ENCODE data around the gene TSSK1B.
A peak's percentile ranks its signal among the peaks of the same experiment; 100 is the strongest.
"Not testable (repeated sequence)": the region's sequence is repeated elsewhere in the genome, so short reads cannot be mapped to it uniquely, and the experiment has no call there.

TSSK1B gene

DNA sequence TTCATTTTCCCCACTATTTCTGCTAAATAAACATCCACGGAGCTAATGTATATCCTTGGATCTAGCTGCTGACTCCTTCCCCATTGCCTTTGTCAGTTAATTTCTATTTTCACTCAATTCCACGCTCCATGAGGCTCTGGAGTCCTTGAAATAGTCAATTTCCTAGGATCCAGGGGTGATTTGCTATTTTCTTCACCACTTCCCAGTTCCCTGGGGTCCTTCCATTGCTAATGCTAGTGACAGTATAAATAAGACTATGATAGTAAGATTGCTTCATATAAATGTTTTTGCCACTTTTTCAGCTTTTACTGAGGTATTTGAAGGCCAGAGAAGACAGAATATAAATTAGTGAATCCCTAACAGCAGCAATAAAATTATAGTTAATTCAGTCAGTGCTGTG is 13.1 kb downstream of the TSSK1B start:
- no peak for DNase-seq (ENCODE audit: low read depth)
- TF ChIP-seq, protein P1, sequence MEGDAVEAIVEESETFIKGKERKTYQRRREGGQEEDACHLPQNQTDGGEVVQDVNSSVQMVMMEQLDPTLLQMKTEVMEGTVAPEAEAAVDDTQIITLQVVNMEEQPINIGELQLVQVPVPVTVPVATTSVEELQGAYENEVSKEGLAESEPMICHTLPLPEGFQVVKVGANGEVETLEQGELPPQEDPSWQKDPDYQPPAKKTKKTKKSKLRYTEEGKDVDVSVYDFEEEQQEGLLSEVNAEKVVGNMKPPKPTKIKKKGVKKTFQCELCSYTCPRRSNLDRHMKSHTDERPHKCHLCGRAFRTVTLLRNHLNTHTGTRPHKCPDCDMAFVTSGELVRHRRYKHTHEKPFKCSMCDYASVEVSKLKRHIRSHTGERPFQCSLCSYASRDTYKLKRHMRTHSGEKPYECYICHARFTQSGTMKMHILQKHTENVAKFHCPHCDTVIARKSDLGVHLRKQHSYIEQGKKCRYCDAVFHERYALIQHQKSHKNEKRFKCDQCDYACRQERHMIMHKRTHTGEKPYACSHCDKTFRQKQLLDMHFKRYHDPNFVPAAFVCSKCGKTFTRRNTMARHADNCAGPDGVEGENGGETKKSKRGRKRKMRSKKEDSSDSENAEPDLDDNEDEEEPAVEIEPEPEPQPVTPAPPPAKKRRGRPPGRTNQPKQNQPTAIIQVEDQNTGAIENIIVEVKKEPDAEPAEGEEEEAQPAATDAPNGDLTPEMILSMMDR (IDR thresholded peaks at IDR 0.05; ENCODE audit: low read depth, low read length, missing control alignments) = no peak
- in situ Hi-C loops (cut with HindIII; ENCODE audit: low sequenced_read_pairs) = no loop called here
- H3K4me3 ChIP-seq (ENCODE audit: low read depth, low read length) = no peak overlapping the region

DNA sequence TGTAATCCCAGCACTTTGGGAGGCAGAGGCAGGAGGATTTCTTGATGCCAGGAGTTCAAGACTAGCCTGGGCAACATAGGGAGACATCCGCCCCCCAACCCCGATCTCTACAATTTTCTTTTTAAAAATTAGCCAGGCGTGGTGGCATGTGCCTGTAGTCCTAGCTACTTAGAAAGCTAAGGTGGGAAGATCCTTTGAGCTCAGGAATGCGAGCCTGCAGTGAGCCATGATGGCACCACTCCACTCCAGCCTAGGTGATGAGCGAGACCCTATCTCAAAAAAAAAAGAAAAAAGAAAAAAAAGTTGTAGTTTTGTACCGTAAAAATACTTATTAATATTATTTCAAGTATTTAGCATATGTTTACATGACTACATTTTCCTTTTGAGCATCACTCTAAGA is 29.3 kb downstream of the TSSK1B start:
- no peak overlapping the region for H3K4me3 ChIP-seq (ENCODE audit: low read depth, low read length)
- TF ChIP-seq, protein P1 (IDR thresholded peaks at IDR 0.05; ENCODE audit: low read depth, low read length, missing control alignments) = no peak
- DNase-seq (ENCODE audit: low read depth) = no peak
- in situ Hi-C loops (cut with HindIII; ENCODE audit: low sequenced_read_pairs) = no loop called here

DNA sequence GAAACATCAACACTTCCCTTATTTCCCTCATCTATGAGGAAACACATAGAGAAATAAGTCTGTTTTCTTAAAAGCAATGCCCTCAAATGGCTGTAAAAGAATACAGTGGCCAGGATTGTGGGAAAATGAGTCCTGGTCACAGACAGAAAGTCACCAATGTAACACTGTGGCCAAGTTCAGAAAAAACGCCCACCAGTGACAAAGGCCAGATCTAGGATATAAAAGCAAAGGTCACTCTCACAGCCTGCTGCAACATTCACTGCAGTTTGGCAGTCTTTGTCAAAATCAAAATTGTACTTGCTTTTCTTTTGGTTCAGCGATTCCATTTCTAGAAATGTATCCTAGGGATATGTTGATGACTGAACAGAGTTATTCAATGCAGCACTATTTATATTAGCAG is 30.5 kb downstream of the TSSK1B start:
- in situ Hi-C loops (cut with HindIII; ENCODE audit: low sequenced_read_pairs) = no loop called here
- TF ChIP-seq, protein P1 (IDR thresholded peaks at IDR 0.05; ENCODE audit: low read depth, low read length, missing control alignments) = no peak
- H3K4me3 ChIP-seq (ENCODE audit: low read depth, low read length) = no peak overlapping the region
- no peak for DNase-seq (ENCODE audit: low read depth)

DNA sequence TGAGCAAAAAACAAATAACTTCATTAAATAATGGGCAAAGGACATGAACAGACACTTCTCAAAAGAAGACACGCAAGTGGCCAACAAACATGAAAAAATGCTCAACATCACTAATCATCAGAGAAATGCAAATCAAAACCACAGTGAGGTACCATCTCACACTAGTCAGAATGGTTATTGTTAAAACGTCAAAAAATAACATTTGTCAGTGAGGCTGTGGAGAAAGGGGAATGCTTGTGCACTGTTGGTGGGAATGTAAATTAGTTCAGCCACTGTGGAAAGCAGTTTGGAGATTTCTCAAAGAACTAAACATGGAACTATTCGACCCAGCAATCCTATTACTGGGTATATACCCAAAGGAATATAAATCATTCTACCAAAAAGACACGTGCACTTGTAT is 36.8 kb downstream of the TSSK1B start:
- in situ Hi-C loops (cut with HindIII; ENCODE audit: low sequenced_read_pairs) = loop anchor here (25.0 kb wide), 1 partner anchor 1789 kb away; no protein-coding TSS in a partner anchor
- not testable (repeated sequence) for H3K4me3 ChIP-seq (ENCODE audit: low read depth, low read length)
- DNase-seq (ENCODE audit: low read depth) = peak; percentile 62

DNA sequence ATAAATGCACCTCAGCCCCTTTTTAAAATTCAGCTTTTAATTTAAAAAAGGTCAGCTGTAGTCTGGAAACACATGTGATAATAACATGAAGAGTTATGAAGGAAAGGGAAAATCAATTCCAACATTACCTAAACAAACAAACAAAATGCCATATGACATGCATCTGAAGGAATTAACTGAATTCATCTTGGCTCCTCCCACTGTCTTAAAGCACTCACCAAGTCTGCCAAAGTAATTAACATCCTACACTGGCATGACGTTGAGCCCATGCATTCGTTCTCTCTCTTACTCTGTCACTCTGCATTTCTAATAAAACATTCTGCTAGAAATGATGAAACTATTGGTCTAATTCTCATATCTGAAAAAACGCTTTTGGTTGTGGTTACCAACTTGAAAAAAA is 37.7 kb downstream of the TSSK1B start:
- no peak for DNase-seq (ENCODE audit: low read depth)
- in situ Hi-C loops (cut with HindIII; ENCODE audit: low sequenced_read_pairs) = loop anchor here (25.0 kb wide), 1 partner anchor 1790 kb away; no protein-coding TSS in a partner anchor
- H3K4me3 ChIP-seq (ENCODE audit: low read depth, low read length) = no peak overlapping the region
- TF ChIP-seq, protein P1 (IDR thresholded peaks at IDR 0.05; ENCODE audit: low read depth, low read length, missing control alignments) = no peak

DNA sequence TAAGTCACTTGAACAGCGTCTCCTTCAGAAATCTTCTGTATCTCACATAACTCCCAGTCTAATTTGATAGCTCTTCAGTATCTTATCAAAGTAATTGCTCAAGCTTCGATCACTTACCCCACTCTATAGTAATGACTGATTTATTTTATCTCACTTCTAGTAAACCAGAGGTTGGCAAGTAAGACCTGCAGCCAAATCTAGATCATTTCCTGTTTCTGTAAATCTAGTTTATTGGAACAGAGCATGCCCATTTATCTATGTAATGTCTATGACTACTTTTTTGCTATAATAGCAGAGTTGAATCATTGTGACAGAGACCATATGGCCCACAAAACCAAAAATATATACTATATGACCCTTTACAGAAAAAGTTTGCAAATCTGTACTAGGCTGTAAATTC is 40.1 kb downstream of the TSSK1B start:
- TF ChIP-seq, protein P1 (IDR thresholded peaks at IDR 0.05; ENCODE audit: low read depth, low read length, missing control alignments) = no peak
- no peak for DNase-seq (ENCODE audit: low read depth)
- in situ Hi-C loops (cut with HindIII; ENCODE audit: low sequenced_read_pairs) = loop anchor here (25.0 kb wide), 1 partner anchor 1793 kb away; no protein-coding TSS in a partner anchor
- no peak overlapping the region for H3K4me3 ChIP-seq (ENCODE audit: low read depth, low read length)

DNA sequence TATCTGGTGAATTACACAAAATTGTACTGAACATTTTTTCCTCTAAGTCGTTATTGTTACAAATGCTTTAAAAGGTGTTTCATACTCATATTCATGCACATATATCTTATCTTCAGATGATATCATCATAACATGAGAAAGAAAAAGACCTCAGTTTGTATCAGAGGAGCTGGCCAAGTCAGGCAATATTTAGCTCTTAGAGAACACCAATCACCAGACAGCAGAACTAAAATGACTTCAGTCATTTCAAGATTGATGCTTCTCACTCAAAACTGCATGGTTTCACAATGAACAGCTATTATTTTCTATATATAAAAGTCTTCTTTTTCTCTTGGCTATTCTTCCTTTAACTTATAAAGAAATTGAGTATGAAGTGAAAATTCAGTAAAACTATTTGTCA is 44.6 kb downstream of the TSSK1B start:
- TF ChIP-seq, protein P1 (IDR thresholded peaks at IDR 0.05; ENCODE audit: low read depth, low read length, missing control alignments) = no peak
- H3K4me3 ChIP-seq (ENCODE audit: low read depth, low read length) = no peak overlapping the region
- no peak for DNase-seq (ENCODE audit: low read depth)
- in situ Hi-C loops (cut with HindIII; ENCODE audit: low sequenced_read_pairs) = loop anchor here (25.0 kb wide), 1 partner anchor 1797 kb away; no protein-coding TSS in a partner anchor
